Measurements from ENCODE around the gene STAM2.
"Not testable (repeated sequence)": the region's sequence is repeated elsewhere in the genome, so short reads cannot be mapped to it uniquely, and the experiment has no call there.

The STAM2 gene

GRCh38 chr2:152100961-152101360 lies 74.6 kb downstream of the STAM2 start:
- DNase-seq: no peak

GRCh38 chr2:152099367-152100050 lies 76.1 kb downstream of the STAM2 start:
- no peak for DNase-seq

GRCh38 chr2:152098496-152099366 lies 76.8 kb downstream of the STAM2 start, which contains the start of gene CACNB4:
CACNB4 (minus strand) TSS chr2:152099044.
- DNase-seq: no peak

- DNase-seq: no peak
Measured at GRCh38 chr2:152097801-152098495, 77.6 kb downstream of the STAM2 start.

GRCh38 chr2:152097290-152097800 lies 78.2 kb downstream of the STAM2 start:
- no peak for DNase-seq

GRCh38 chr2:152095146-152095545 lies 80.4 kb downstream of the STAM2 start:
- DNase-seq: no peak

- no peak for DNase-seq
Measured at GRCh38 chr2:152094014-152094413, 81.5 kb downstream of the STAM2 start.

GRCh38 chr2:152093464-152093863 lies 82.1 kb downstream of the STAM2 start:
- DNase-seq: no peak

- no peak for DNase-seq
Measured at GRCh38 chr2:152092095-152092494, 83.5 kb downstream of the STAM2 start.

- not testable (repeated sequence) for DNase-seq
Measured at GRCh38 chr2:152090726-152091125, 84.8 kb downstream of the STAM2 start.

GRCh38 chr2:152089238-152089637 lies 86.3 kb downstream of the STAM2 start:
- DNase-seq: peak in 1 of 2 donors; percentile 28

- DNase-seq: no peak
Measured at GRCh38 chr2:152088006-152088405, 87.6 kb downstream of the STAM2 start.

- DNase-seq: no peak
Measured at GRCh38 chr2:152086231-152086630, 89.3 kb downstream of the STAM2 start.

GRCh38 chr2:152084076-152084475 lies 91.5 kb downstream of the STAM2 start:
- no peak for DNase-seq

GRCh38 chr2:152083202-152083875 lies 92.2 kb downstream of the STAM2 start:
- no peak for DNase-seq

- no peak for DNase-seq
Measured at GRCh38 chr2:152078662-152079061, 96.9 kb downstream of the STAM2 start.

GRCh38 chr2:152078023-152078422 lies 97.5 kb downstream of the STAM2 start:
- no peak for DNase-seq

GRCh38 chr2:152075461-152076050 lies 100.0 kb downstream of the STAM2 start:
- no peak for DNase-seq

GRCh38 chr2:152072011-152072410 lies 103.6 kb downstream of the STAM2 start:
- DNase-seq: no peak

- DNase-seq: no peak
Measured at GRCh38 chr2:152071518-152071917, 104.0 kb downstream of the STAM2 start.

GRCh38 chr2:152071092-152071491 lies 104.5 kb downstream of the STAM2 start:
- no peak for DNase-seq

- no peak for DNase-seq
Measured at GRCh38 chr2:152068226-152068625, 107.3 kb downstream of the STAM2 start.
